DND-41 (cell line): ENCODE measurements around the gene KLHL1.

Experiments used
- ATAC-seq: fragments of 200-7000 bp; cut with Tn5 transposase; 3 replicates; pipeline ENCODE4 v1.9.1; 2021; ENCODE audit warnings: low read depth; ENCODE audit not compliant: insufficient read depth
- DNase-seq: peaks from one replicate; pipeline ENCODE4 v3.0.0-alpha.2; 2020
- H2AFZ ChIP-seq: 2 replicates; pipeline ENCODE4 v1.6.0; 2012; ENCODE audit warnings: low read depth, low read length
- H3K27ac ChIP-seq: 2 replicates; pipeline ENCODE4 v1.5.1; 2012; ENCODE audit warnings: low read length, inconsistent platforms
- H3K27me3 ChIP-seq: fragments of 200-600 bp; sonication (generic); 2 replicates; pipeline ENCODE4 v1.6.0; 2012; ENCODE audit warnings: low read length, mild to moderate bottlenecking, inconsistent platforms; ENCODE audit not compliant: insufficient read depth, poor library complexity
- H3K36me3 ChIP-seq: 2 replicates; pipeline ENCODE4 v1.5.1; 2012; ENCODE audit warnings: low read length, inconsistent platforms; ENCODE audit not compliant: insufficient read depth
- H3K4me1 ChIP-seq: 2 replicates; pipeline ENCODE4 v1.5.1; 2012; ENCODE audit warnings: mild to moderate bottlenecking, low read length; ENCODE audit not compliant: insufficient read depth
- H3K4me2 ChIP-seq: 2 replicates; pipeline ENCODE4 v1.6.0; 2012; ENCODE audit warnings: mild to moderate bottlenecking, moderate library complexity, low read length, inconsistent platforms; ENCODE audit not compliant: insufficient read depth
- H3K4me3 ChIP-seq, 2 experiments: fragments of 200-600 bp in 1 of 2; shearing (Covaris generic) in 1 of 2; 2 replicates each; pipeline ENCODE4 v1.5.1; 2012 to 2016; ENCODE audit warnings: inconsistent platforms in 2 of 2, low read length in 2 of 2, mild to moderate bottlenecking in 2 of 2, low read depth in 1 of 2, moderate library complexity in 1 of 2
- H3K79me2 ChIP-seq: 2 replicates; pipeline ENCODE4 v1.6.0; 2012; ENCODE audit warnings: low read length, inconsistent platforms; ENCODE audit not compliant: insufficient read depth
- H3K9ac ChIP-seq: 2 replicates; pipeline ENCODE4 v1.6.0; 2012; ENCODE audit warnings: low read depth, mild to moderate bottlenecking, inconsistent platforms, low read length, moderate library complexity
- H3K9me3 ChIP-seq: 2 replicates; pipeline ENCODE4 v1.5.1; 2012; ENCODE audit warnings: low read length, moderate library complexity, mild to moderate bottlenecking, inconsistent platforms; ENCODE audit not compliant: insufficient read depth, severe bottlenecking
- H4K20me1 ChIP-seq: 2 replicates; pipeline ENCODE4 v1.6.0; 2012; ENCODE audit warnings: low read length; ENCODE audit not compliant: insufficient read depth
- CTCF ChIP-seq: IDR thresholded peaks from 2 replicates; pipeline ENCODE4 v1.5.1; 2012; ENCODE audit warnings: borderline replicate concordance, low read length, moderate library complexity, mild to moderate bottlenecking; ENCODE audit not compliant: poor library complexity, severe bottlenecking; ENCODE audit errors: extremely low read depth
- EZH2 ChIP-seq: IDR thresholded peaks from 3 replicates; pipeline ENCODE4 v1.6.1; 2012; ENCODE audit warnings: borderline replicate concordance, low read depth, mild to moderate bottlenecking, moderate library complexity, low read length, inconsistent platforms; ENCODE audit not compliant: severe bottlenecking

Gene KLHL1

GRCh38 chr13:69660155-69660554 lies 448.1 kb downstream of the KLHL1 start:
- no peak overlapping the region for H3K9ac ChIP-seq
- no peak overlapping the region for H2AFZ ChIP-seq
- H3K4me2 ChIP-seq: no peak overlapping the region
- peaks cover 4% of the 10 kb centered on the region for H3K9me3 ChIP-seq
- no peak for DNase-seq
- H3K4me1 ChIP-seq: no peaks in the 10 kb centered on the region
- TF ChIP-seq CTCF: no peak
- TF ChIP-seq EZH2: no peak
- no peaks in the 10 kb centered on the region for H4K20me1 ChIP-seq
- no peak for ATAC-seq
- no peaks in the 10 kb centered on the region for H3K27me3 ChIP-seq
- H3K27ac ChIP-seq: no peak overlapping the region
- no peaks in the 10 kb centered on the region for H3K79me2 ChIP-seq
- no peaks in the 10 kb centered on the region for H3K36me3 ChIP-seq
- H3K4me3 ChIP-seq: no peak overlapping the region

- TF ChIP-seq CTCF (no peak), EZH2 (no peak)
- ATAC-seq: no peak
- Histone ChIP-seq H3K27ac (no peak overlapping the region), H3K9me3 (peaks cover 4% of the 10 kb centered on the region), H3K4me2 (no peak overlapping the region), H4K20me1 (no peaks in the 10 kb centered on the region), H3K27me3 (no peaks in the 10 kb centered on the region), H2AFZ (no peak overlapping the region), H3K9ac (no peak overlapping the region), H3K4me3 (no peak overlapping the region), H3K36me3 (no peaks in the 10 kb centered on the region), H3K79me2 (no peaks in the 10 kb centered on the region), H3K4me1 (no peaks in the 10 kb centered on the region)
- no peak for DNase-seq
Observed at GRCh38 chr13:69657676-69658075, 450.6 kb downstream of the KLHL1 start.

GRCh38 chr13:69654392-69654791 lies 453.9 kb downstream of the KLHL1 start:
- Histone ChIP-seq H3K27ac (no peak overlapping the region), H3K4me2 (no peak overlapping the region), H3K9ac (no peak overlapping the region), H3K9me3 (no peaks in the 10 kb centered on the region), H4K20me1 (no peaks in the 10 kb centered on the region), H3K79me2 (no peaks in the 10 kb centered on the region), H3K36me3 (no peaks in the 10 kb centered on the region), H3K4me3 (no peak overlapping the region), H3K4me1 (no peaks in the 10 kb centered on the region), H3K27me3 (no peaks in the 10 kb centered on the region), H2AFZ (no peak overlapping the region)
- DNase-seq (no peak), ATAC-seq (no peak)
- TF ChIP-seq EZH2 (no peak), CTCF (no peak)
